Fibroblast of skin of right quadriceps (primary cell): ENCODE results near the gene SCG2.
"Not testable (repeated sequence)": the region's sequence is repeated elsewhere in the genome, so short reads cannot be mapped to it uniquely, and the experiment has no call there.

Experiments used
- DNase-seq: peaks from one replicate; pipeline ENCODE4 v3.0.0-alpha.2; 2013

The SCG2 gene

GRCh38 chr2:223612501-223612900, 10.3 kb upstream of the SCG2 start:
- no peak for DNase-seq

DNA sequence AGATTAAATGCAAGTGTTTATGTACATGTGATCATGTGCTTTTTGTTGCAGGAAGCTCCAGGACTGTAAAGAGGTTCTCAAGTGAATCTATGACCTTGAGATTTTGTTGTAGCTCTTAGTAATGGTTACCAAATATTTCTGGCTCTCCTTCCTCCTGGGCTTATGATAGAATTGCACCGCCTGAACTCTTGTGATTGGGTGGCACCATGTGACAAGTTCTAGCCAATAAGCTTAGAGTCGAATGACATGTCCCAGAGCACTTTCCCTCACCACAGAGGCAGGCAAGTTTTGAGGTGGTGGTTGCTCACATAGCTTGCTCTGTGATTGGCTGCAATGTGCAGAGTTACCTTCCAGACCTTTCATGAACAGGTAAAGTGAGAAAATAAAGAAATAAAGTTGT, 8.9 kb upstream of the SCG2 start:
- no peak for DNase-seq

DNA sequence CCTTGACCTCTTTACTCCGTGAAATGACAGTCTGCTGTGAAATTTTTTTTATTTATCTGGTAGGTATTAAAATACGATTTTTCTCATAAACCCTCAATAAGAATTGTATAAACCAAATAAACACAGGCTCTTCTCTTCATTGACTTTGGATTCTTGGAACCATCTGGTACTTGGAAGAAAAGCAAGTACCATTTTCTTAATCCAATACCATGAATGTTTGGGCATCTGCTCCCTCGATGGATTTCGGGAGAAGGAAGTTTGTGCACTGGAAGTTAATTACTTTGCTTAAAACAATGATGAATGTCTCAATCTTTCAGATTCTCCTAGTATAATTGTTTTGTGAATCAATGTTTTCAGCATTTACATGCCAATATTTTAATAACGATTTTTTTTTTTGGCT, 5.3 kb upstream of the SCG2 start:
- no peak for DNase-seq

- no peak for DNase-seq
Measured at GRCh38 chr2:223606946-223607345, 4.8 kb upstream of the SCG2 start.

GRCh38 chr2:223604231-223604630, 2.1 kb upstream of the SCG2 start:
- DNase-seq: no peak

- no peak for DNase-seq
Measured at GRCh38 chr2:223602972-223603371, 811 bp upstream of the SCG2 start.

DNA sequence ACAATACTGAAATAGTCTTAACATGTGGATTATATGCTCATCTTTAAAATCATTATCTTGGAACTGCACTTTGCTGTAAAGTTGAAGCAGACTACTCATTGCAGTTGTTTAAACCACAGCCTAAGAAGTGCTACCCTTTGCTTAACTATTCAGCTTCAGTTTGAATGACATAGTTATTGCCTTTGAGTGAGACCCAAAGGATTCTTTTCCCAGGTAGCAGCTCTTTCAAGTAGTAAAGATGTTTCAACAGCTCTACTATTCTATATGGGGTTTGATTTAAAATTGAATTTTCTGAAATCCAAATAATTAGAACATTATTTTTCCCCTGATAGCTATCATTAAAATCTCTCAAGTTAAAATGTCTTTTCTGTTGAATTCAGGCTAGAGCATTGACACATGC, 1.1 kb downstream of the SCG2 start:
- DNase-seq: no peak

- DNase-seq: peak; percentile 54
Measured at GRCh38 chr2:223599640-223600380, 2.4 kb downstream of the SCG2 start.

- DNase-seq: peak; percentile 90
Measured at GRCh38 chr2:223598994-223599639, 3.0 kb downstream of the SCG2 start.

DNA sequence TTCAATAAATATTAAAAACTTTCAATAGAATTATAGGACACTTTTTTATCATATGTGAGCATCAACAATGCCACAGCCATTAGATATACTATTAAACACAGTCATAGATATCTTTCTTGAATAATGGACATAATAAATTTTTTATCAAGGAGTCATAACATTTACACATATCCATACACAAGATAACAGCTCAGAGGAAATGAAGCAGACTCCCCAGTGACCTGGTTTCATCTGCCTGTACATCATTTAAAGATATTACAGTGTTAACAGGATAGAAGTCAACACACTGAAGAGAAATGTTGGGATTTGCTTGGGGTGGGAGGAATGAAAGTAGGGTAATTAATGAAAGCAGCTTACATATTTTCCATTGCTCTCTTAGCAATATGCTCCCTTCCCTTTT, 5.1 kb downstream of the SCG2 start:
- DNase-seq: peak; percentile 81

GRCh38 chr2:223596208-223596607, 6.0 kb downstream of the SCG2 start:
- DNase-seq: no peak

- no peak for DNase-seq
Measured at GRCh38 chr2:223594831-223595230, 7.3 kb downstream of the SCG2 start.

DNA sequence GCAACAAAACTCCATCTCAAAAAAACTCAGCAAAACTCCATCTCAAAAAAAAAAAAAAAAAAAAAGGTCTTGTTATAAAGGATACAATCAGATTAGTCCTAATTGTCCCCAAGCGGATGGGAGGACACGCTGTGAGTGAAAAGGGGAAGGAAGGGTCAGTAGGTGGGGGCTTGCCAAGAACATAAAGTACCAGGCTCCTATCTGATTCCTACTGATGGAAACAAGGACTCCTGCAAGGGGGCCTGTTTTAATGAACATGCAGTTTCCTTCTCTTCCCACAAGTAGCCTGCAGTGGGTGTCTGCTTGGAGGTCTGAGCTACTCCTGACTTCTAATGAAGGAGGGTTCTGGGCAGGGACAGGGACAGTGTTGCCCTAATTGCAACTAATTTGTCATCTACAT, 7.9 kb downstream of the SCG2 start:
- DNase-seq: no peak

GRCh38 chr2:223592689-223593088, 9.5 kb downstream of the SCG2 start:
- DNase-seq: not testable (repeated sequence)

- DNase-seq: peak; percentile 66
Measured at GRCh38 chr2:223591596-223591995, 10.6 kb downstream of the SCG2 start.

GRCh38 chr2:223590964-223591363, 11.2 kb downstream of the SCG2 start:
- peak; percentile 39 for DNase-seq

DNA sequence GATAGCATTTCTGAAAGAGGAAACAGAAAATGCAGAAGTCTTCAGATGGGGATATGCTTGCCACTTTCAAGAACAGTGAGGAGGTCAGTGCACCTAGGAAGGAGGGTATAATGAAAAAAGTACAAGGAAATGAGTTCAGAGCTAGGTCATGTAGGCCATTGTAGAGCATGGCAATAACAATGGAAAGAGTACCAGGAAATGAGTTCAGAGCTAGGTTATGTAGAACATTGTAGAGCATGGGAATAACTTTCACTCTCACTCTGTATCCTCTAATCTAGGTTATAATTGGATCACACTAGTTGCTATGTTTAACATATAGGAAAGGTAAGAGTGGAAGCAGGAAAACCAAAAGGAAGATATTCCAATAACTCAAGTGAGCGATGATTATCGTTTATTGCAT, 12.3 kb downstream of the SCG2 start:
- DNase-seq: no peak

DNA sequence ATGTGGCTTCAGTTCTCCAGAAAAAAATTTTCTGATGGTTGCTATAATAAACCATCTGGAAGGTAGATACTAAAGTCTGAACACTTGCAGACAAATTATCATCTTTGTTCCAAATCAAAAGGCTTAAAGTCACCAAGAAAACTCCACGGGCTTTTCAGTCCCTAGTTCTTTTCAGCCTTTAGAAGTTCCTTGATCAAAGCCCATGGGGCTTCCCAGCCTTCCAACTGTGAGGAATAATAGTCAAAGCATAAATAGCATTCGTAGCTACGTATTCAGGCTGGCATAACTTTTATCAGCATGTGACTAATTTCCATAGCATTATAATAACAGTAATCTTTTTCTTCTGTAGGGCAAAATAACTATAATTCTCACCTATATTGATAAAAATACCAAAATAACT, 13.9 kb downstream of the SCG2 start:
- DNase-seq: no peak

DNA sequence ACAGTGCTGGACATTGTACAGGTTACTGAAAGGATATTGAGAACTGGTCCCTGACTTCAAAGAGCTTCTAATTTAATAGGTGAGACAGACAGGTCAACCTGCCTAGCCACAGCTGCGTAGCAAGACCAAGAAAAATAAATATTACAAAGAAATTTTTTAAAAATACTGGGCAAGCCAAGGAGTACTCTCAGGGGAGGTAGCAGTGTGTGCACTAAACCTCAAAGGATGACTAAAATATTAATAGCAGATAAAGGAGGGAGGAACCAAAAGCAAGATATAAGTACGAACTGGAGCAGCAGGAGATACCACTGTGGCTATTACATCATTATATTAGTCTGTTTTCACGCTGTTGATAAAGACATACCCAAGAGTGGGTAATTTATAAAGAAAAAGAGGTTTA, 14.9 kb downstream of the SCG2 start:
- no peak for DNase-seq

DNA sequence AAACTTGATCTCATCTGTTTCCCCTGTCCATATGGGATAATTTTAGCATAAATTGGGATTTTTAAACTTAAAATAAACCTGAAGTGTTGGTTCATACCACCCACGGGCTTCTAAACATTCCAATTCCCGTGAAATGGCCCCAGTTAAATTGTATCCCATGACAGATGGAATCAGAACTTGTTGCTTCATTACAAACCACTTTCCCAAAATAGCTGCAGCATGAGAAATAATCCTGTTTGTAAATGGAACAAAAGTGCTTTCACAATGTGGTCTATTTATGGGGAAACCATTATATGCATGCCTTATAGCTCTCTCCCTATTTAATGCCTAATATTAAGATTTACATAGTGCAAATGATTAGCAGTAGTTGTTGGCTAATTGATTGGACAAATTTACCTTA, 15.9 kb downstream of the SCG2 start:
- DNase-seq: peak; percentile 82

DNA sequence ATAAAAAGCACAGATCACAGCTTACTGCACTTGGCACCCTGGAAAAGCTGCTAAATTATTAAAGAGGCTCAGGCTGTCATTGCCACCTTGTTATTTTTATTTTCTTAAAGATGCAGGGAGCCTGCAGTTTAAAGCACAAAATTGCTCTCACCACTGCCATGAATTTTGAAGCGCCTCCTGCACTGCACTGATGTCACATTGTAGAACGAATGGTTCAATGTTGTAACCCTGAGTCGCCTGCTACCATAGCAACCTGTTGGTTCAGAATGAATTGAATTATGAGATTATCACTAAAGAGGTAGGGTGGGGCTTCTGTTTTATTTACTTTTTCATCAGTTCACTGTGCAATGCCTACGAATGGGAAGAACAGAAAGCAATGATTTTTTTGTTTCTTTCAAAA, 16.5 kb downstream of the SCG2 start:
- peak; percentile 37 for DNase-seq

DNA sequence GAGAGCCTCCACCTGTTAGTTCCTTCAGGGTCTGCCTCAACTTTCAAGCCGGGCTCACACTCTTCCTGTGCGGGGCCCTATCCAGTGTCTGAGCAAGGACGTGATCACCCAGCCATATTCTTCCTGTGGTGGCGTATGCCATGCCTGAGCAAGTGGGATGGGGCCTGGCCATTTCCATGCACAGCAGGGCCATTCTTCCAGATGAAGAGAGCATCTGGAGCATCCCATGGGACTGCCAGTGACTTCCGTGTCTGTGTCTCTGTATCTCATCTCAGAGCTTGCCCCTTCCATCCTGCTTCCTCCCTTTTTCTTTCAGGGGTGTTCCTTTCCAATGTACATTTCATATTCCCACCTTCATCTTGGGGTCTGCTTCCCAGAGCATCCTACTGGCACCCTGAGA, 20.2 kb downstream of the SCG2 start:
- no peak for DNase-seq

DNA sequence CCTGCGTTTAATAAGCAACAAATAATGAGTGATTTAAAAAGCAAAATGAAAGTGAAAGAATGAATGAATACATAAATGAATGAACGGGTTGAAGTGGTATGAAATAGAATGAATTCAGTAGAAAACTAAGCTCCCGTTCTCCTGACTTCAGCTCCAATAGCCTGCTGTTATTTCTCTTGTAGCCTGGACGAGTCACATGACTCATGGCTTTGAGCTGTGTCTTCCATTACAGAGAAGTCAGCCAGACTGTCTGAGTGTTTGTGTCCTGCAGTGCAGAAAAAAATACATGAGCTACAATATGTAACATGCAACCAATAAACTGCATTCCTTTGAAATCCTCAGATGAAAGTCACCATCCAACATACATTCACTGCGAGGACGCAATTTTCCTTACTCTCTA, 21.2 kb downstream of the SCG2 start:
- DNase-seq: peak; percentile 83

GRCh38 chr2:223578846-223579245, 23.3 kb downstream of the SCG2 start:
- DNase-seq: no peak

GRCh38 chr2:223576873-223577272, 25.3 kb downstream of the SCG2 start:
- peak; percentile 93 for DNase-seq
